GM19193 (cell line): Measurements from ENCODE around the gene CACNG5.

Experiments
- POLR2A ChIP-seq: IDR thresholded peaks from 4 replicates; pipeline ENCODE4 v1.6.1; 2011; ENCODE audit not compliant: insufficient read depth, insufficient read length; ENCODE audit errors: extremely low read depth

Gene CACNG5

GRCh38 chr17:66859353-66859752 is 24.4 kb downstream of the CACNG5 start:
- TF ChIP-seq POLR2A: no peak

- TF ChIP-seq POLR2A: no peak
Observed at GRCh38 chr17:66860204-66860603, 25.3 kb downstream of the CACNG5 start.

GRCh38 chr17:66863820-66864219 is 28.9 kb downstream of the CACNG5 start:
- TF ChIP-seq POLR2A: no peak

GRCh38 chr17:66865151-66865550 is 30.2 kb downstream of the CACNG5 start:
- TF ChIP-seq POLR2A: no peak

GRCh38 chr17:66873962-66874361 is 39.0 kb downstream of the CACNG5 start:
- TF ChIP-seq POLR2A: no peak

- TF ChIP-seq POLR2A: no peak
Observed at GRCh38 chr17:66884931-66885330, 50.0 kb downstream of the CACNG5 start.

- TF ChIP-seq POLR2A: no peak
Observed at GRCh38 chr17:66885417-66885816, 50.5 kb downstream of the CACNG5 start.

GRCh38 chr17:66889480-66890230 is 54.7 kb downstream of the CACNG5 start:
- no peak for TF ChIP-seq POLR2A

- TF ChIP-seq POLR2A: no peak
Observed at GRCh38 chr17:66892246-66892645, 57.3 kb downstream of the CACNG5 start.

GRCh38 chr17:66893382-66893781 is 58.5 kb downstream of the CACNG5 start:
- TF ChIP-seq POLR2A: no peak

GRCh38 chr17:66893863-66894262 is 58.9 kb downstream of the CACNG5 start:
- no peak for TF ChIP-seq POLR2A

- no peak for TF ChIP-seq POLR2A
Observed at GRCh38 chr17:66897141-66897540, 62.2 kb downstream of the CACNG5 start.

GRCh38 chr17:66898536-66898935 is 63.6 kb downstream of the CACNG5 start:
- TF ChIP-seq POLR2A: no peak

GRCh38 chr17:66900126-66901010 is 65.5 kb downstream of the CACNG5 start:
- TF ChIP-seq POLR2A: no peak

GRCh38 chr17:66903781-66904180 is 68.9 kb downstream of the CACNG5 start:
- TF ChIP-seq POLR2A: no peak
